Right lobe of liver (tissue), 6 donors: ENCODE results near the gene CDKL4. TPM values are rescaled to one million over a fixed set of nuclear protein-coding genes. Genes with fewer than 3 reads are reported as not detected.

Experiments
- ATAC-seq, 4 donors: fragments of 200-7000 bp; cut with Tn5 transposase; one replicate each; pipeline ENCODE4 v1.9.1; 2020; ENCODE audit warnings: mild to moderate bottlenecking in 4 of 4, moderate library complexity in 4 of 4
- DNase-seq, 3 donors: peaks; one replicate each; pipeline ENCODE4 v3.0.0-alpha.2; 2020
- H3K27ac ChIP-seq, 3 donors: fragments of 200-600 bp; one replicate each; pipeline ENCODE4 v1.8.0; 2022
- H3K27me3 ChIP-seq, 2 donors: fragments of 200-600 bp; one replicate each; pipeline ENCODE4 v1.8.0; 2022
- H3K36me3 ChIP-seq, 4 donors: fragments of 200-600 bp; sonication (generic) in 1 of 4; one replicate each; pipeline versions ENCODE4 v1.5.1 to v1.8.0; 2017 to 2022; ENCODE audit warnings: control low read depth in 1 of 4
- H3K4me1 ChIP-seq, 4 donors: fragments of 200-600 bp; sonication (generic) in 1 of 4; one replicate each; pipeline versions ENCODE4 v1.5.1 to v1.8.0; 2017 to 2022; ENCODE audit warnings: control low read depth in 1 of 4
- H3K4me3 ChIP-seq, 3 donors: fragments of 200-600 bp; one replicate each; pipeline ENCODE4 v1.8.0; 2022
- H3K9me3 ChIP-seq, 4 donors: fragments of 200-600 bp; sonication (generic) in 1 of 4; one replicate each; pipeline versions ENCODE4 v1.5.1 to v1.8.0; 2017 to 2022; ENCODE audit warnings: control low read depth in 1 of 4
- POLR2A ChIP-seq: fragments of 450-650 bp; IDR thresholded peaks from one replicate; pipeline ENCODE4 v1.6.1; 2017; ENCODE audit warnings: antibody characterized with exemption, mild to moderate bottlenecking
- WGBS: methylation state at CpG from one replicate; pipeline ENCODE4 v1.1.6; 2018; ENCODE audit warnings: low coverage, low lambda C conversion rate; ENCODE audit not compliant: insufficient coverage; ENCODE audit errors: missing lambda C conversion rate; 5-methylcytosine and 5-hydroxymethylcytosine counted together
- intact Hi-C, 2 donors: fragments of 100-400 bp; cut with DNase I; formaldehyde crosslinking; loops; one replicate each; pipeline versions ENCODE4 v1.11.2 to v1.14.1; 2022
- total RNA-seq, 6 experiments: library from RNA; depleted of rRNA in 2 of 6; stranded (reverse); fragments of >200 nt in 2 of 6; fragmentation: NEBNext Ultra II Directional in 3 of 6; extraction: Animal tissue kit (Norgen Biotek cat#: 25700) in 3 of 6; gene quantifications; one replicate each; pipeline versions ENCODE4 v1.1.0 to v1.2.4, GENCODE V29; 2016 to 2023
- TF ChIP-seq, protein P1 (sequence below), 4 donors: fragments of 200-600 bp in 3 of 4; fragments of 450-650 bp in 1 of 4; IDR thresholded peaks; one replicate each; pipeline versions ENCODE4 v1.5.1 to v1.8.0; 2016 to 2022; ENCODE audit warnings: antibody characterized with exemption in 4 of 4, mild to moderate bottlenecking in 2 of 4
- donor health status: DM: no; HTN: yes; CAD: no.
- donor health status: DM: no; HTN: no; CAD: no.
- donor health status: DM: no; HTN: no; CAD: no.
- donor health status: DM: no; HTN: yes; CAD: no.
- donor health status: DM: no; HTN: yes; CAD: no.

Gene CDKL4
- total RNA-seq, 6 experiments from 2014 or later = 0.18 to 0.27 (median 0.25) TPM; not detected in 3

- intact Hi-C loops = no loop called here
- TF ChIP-seq POLR2A = no peak
- TF ChIP-seq, protein P1, sequence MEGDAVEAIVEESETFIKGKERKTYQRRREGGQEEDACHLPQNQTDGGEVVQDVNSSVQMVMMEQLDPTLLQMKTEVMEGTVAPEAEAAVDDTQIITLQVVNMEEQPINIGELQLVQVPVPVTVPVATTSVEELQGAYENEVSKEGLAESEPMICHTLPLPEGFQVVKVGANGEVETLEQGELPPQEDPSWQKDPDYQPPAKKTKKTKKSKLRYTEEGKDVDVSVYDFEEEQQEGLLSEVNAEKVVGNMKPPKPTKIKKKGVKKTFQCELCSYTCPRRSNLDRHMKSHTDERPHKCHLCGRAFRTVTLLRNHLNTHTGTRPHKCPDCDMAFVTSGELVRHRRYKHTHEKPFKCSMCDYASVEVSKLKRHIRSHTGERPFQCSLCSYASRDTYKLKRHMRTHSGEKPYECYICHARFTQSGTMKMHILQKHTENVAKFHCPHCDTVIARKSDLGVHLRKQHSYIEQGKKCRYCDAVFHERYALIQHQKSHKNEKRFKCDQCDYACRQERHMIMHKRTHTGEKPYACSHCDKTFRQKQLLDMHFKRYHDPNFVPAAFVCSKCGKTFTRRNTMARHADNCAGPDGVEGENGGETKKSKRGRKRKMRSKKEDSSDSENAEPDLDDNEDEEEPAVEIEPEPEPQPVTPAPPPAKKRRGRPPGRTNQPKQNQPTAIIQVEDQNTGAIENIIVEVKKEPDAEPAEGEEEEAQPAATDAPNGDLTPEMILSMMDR (IDR thresholded peaks at IDR 0.05) = no peak
- no peaks in the 10 kb centered on the region for H3K36me3 ChIP-seq
- no peaks in the 10 kb centered on the region for H3K4me1 ChIP-seq
- ATAC-seq = no peak
- no peaks in the 10 kb centered on the region for H3K9me3 ChIP-seq
- no peak overlapping the region for H3K4me3 ChIP-seq
- H3K27me3 ChIP-seq = no peaks in the 10 kb centered on the region
- no peak for DNase-seq
- 62% methylated on average over 4 of the region's 4 CpGs for WGBS
- no peak overlapping the region for H3K27ac ChIP-seq
Observed at GRCh38 chr2:39241588-39241987, 2.2 kb downstream of the CDKL4 start.

- TF ChIP-seq, protein P1 (IDR thresholded peaks at IDR 0.05) = no peak
- no peak for TF ChIP-seq POLR2A
- Histone ChIP-seq H3K27me3 (no peaks in the 10 kb centered on the region), H3K9me3 (no peaks in the 10 kb centered on the region), H3K36me3 (no peaks in the 10 kb centered on the region), H3K4me1 (no peaks in the 10 kb centered on the region), H3K4me3 (no peak overlapping the region), H3K27ac (no peak overlapping the region)
- intact Hi-C loops = no loop called here
- WGBS = 91% methylated on average over 6 of the region's 6 CpGs
- no peak for ATAC-seq
- DNase-seq = no peak
Observed at GRCh38 chr2:39240758-39241157, 3.0 kb downstream of the CDKL4 start.

DNA sequence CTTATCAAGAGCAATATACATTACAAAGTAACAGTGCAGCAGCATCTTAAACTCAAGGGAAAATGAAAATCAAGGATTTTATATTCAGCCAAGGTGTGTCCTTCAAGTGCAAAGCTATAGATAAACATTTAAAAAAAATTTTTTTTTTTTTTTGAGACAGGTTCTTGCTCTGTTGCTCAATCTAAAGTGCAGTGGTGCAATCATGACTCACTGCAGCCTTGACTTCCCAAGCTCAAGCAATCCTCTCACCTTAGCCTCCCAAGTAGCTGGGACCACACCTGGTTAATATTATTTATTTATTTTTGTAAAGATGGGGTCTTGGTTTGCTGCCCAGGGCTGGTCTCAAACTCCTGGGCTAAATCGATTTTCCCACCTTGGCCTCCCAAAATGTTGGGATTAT is 9.0 kb downstream of the CDKL4 start:
- Histone ChIP-seq H3K9me3 (no peaks in the 10 kb centered on the region), H3K4me3 (no peak overlapping the region), H3K27me3 (no peaks in the 10 kb centered on the region), H3K27ac (no peak overlapping the region), H3K4me1 (no peaks in the 10 kb centered on the region), H3K36me3 (no peaks in the 10 kb centered on the region)
- no peak for DNase-seq
- no peak for ATAC-seq
- intact Hi-C loops = loop anchor here in 1 of 2 donors (10.0 kb wide), 1 partner anchor 290 kb away; no protein-coding TSS in a partner anchor
- TF ChIP-seq, protein P1 (IDR thresholded peaks at IDR 0.05) = no peak
- no peak for TF ChIP-seq POLR2A
- WGBS = 100% methylated on average over 1 of the region's 1 CpG

DNA sequence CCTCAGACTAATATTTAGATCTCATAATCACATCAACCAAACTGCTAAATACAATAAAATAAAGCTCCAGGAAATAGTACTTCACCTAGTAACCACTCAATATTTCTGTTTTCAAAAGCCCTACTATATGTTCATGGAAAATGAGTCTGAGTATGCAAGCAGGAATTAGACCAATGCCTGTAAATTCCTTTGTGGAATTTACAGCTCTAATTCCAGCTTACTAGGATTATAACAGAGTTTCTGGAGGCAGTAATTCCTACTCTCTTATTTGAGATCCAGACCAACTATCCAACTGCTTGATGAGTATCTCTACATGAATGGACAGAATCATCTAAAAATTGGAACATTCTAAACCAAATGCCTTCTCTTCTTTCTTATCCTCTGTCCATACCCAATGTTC is 11.6 kb downstream of the CDKL4 start:
- no peaks in the 10 kb centered on the region for H3K9me3 ChIP-seq
- H3K4me3 ChIP-seq = no peak overlapping the region
- H3K36me3 ChIP-seq = no peaks in the 10 kb centered on the region
- no peak for ATAC-seq
- H3K4me1 ChIP-seq = no peaks in the 10 kb centered on the region
- no peak for DNase-seq
- intact Hi-C loops = loop anchor here in 1 of 2 donors (10.0 kb wide), 1 partner anchor 287 kb away; no protein-coding TSS in a partner anchor
- no peak overlapping the region for H3K27ac ChIP-seq
- TF ChIP-seq, protein P1 (IDR thresholded peaks at IDR 0.05) = no peak
- no peak for TF ChIP-seq POLR2A
- H3K27me3 ChIP-seq = no peaks in the 10 kb centered on the region
